ENCODE results near the gene GRIA3.
"Not testable (repeated sequence)": the region's sequence is repeated elsewhere in the genome, so short reads cannot be mapped to it uniquely, and the experiment has no call there.

Gene GRIA3

DNA sequence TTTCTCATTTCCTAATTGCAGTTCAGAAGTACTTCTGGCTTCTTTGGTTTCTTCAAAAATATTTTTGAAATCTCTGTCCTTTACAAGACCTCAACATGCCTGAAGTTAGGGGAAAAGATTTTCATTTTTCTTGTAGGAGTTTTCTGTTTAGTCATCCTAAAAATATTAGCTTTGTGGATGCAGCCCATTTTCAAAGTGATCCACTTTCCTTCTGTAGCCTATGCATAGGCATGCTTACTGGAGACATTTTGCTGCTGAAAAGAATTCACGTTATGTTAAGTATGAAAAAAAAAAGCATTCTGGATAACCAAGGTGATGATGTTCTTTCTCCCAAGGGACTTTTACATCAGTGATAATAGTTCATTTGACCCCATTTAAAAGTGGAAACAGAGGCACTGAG is 303.2 kb downstream of the GRIA3 start:
- H3K4me1 Mint-ChIP-seq (ENCODE audit: low read depth), result no peaks in the 10 kb centered on the region
- no peaks in the 10 kb centered on the region for H3K27me3 Mint-ChIP-seq
- intact Hi-C loops (cut with micrococcal nuclease), result no loop called here
- no peak overlapping the region for H3K27ac Mint-ChIP-seq
- H3K4me3 Mint-ChIP-seq, result no peak overlapping the region
- no peaks in the 10 kb centered on the region for H3K9me3 Mint-ChIP-seq
- H3K36me3 Mint-ChIP-seq (ENCODE audit: low read depth), result no peaks in the 10 kb centered on the region

DNA sequence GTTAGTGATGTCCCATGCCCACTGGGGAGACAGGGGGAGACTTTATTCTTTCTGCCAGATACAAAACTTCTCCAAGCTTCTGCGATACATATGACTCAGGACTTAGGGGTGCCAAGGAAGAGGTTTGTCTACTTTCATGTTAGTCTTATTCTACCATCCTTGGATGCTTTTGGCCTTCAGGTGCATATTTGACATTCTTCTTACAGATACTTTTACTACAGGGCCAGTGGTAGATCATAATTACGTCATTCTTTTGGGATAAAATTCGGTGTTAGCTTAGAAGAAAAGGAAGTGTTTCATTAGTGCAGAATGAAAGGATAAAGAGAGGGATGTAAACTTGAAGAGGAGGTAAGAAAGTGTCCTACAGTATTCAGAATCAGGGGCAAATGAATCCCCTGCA is 303.6 kb downstream of the GRIA3 start:
- Mint-ChIP-seq H3K4me3 (no peak overlapping the region), H3K27me3 (no peaks in the 10 kb centered on the region), H3K4me1 (ENCODE audit: low read depth) (no peaks in the 10 kb centered on the region), H3K9me3 (no peaks in the 10 kb centered on the region), H3K27ac (no peak overlapping the region), H3K36me3 (ENCODE audit: low read depth) (no peaks in the 10 kb centered on the region)
- intact Hi-C loops (cut with micrococcal nuclease), result no loop called here

DNA sequence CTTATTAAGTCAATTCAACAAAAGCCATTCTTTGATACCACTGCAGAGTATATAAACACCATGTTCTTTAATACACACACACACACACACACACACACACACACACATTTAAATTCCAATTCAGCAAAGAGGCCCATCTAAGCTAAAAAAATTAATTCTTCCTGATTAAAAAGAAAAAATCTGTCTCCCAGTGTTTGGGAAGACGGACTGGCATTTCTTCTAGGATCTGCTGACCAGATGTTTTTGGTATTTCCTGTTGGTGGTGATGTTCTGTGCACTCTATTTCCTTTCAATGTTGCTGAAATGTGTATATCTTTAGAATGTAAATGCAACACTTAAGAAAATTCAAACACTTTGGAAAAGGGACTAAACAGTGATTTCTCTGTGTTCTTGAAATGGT is 304.9 kb downstream of the GRIA3 start:
- Mint-ChIP-seq H3K4me1 (ENCODE audit: low read depth) (no peaks in the 10 kb centered on the region), H3K27me3 (no peaks in the 10 kb centered on the region), H3K9me3 (no peaks in the 10 kb centered on the region), H3K36me3 (ENCODE audit: low read depth) (no peaks in the 10 kb centered on the region), H3K27ac (no peak overlapping the region), H3K4me3 (no peak overlapping the region)
- intact Hi-C loops (cut with micrococcal nuclease), result no loop called here

DNA sequence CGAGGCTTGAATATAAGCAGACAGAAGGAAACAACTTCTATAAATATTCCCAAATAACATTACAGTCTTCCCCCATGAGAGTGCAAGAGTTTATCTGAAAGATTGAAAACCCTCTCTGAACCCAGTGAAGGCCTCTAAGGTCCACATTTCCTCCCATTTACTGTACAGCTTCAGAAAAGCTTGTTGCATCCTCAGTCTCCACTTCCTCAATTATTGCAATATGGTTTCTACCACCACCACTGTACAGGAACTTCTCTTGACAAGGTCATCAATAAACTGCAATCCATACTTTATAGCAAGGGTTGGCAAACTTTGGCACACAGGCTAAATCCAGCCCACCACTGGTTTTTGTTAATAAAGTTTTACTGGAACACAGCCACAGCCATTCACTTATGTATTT is 309.8 kb downstream of the GRIA3 start:
- Mint-ChIP-seq H3K9me3 (no peaks in the 10 kb centered on the region), H3K36me3 (ENCODE audit: low read depth) (no peaks in the 10 kb centered on the region), H3K4me3 (no peak overlapping the region), H3K27ac (no peak overlapping the region), H3K4me1 (ENCODE audit: low read depth) (no peaks in the 10 kb centered on the region), H3K27me3 (no peaks in the 10 kb centered on the region)
- intact Hi-C loops (cut with micrococcal nuclease), result no loop called here

DNA sequence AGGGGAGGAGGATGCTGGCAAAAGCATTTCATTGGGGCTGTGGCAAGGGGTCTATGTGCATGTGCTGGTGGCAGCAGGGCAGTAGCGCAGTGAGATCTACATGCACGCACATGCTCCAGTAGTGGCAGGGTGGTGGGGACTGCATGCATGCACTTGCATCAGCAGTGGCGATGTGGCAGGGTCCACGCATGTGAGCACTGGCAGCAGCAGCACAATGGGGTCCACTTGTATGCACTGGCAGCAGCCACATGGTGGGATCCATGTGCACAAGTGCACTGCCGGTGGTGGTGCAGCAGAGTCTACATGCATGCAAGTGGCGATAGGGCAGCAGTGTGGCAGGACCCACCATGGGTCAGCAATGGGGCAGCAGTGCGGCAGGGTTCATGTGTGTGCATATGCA is 315.7 kb downstream of the GRIA3 start:
- H3K9me3 Mint-ChIP-seq, result peaks cover 15% of the 10 kb centered on the region
- H3K36me3 Mint-ChIP-seq (ENCODE audit: low read depth), result no peaks in the 10 kb centered on the region
- H3K27ac Mint-ChIP-seq, result no peak overlapping the region
- intact Hi-C loops (cut with micrococcal nuclease), result no loop called here
- no peak overlapping the region for H3K4me3 Mint-ChIP-seq
- H3K27me3 Mint-ChIP-seq, result no peaks in the 10 kb centered on the region
- no peaks in the 10 kb centered on the region for H3K4me1 Mint-ChIP-seq (ENCODE audit: low read depth)

DNA sequence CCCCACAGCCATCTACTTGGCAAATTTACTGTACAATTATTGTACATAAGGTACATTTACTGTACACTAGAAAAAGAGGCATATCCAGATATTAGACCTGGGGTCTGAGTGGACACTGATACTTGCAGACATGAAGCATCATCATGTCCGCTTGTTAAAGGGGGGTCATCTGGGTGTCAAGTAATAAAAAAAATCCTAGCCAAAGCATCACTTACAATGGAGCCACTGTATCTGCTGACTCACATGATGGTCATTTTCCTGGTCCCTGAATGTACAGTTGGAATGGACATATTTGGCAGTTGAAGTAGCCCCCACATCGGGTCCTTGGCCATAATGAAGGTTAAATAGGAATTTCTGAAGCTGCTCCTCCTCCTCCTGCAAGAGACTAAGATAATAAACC is 320.0 kb downstream of the GRIA3 start:
- no peaks in the 10 kb centered on the region for H3K27me3 Mint-ChIP-seq
- no peaks in the 10 kb centered on the region for H3K4me1 Mint-ChIP-seq (ENCODE audit: low read depth)
- peaks cover 23% of the 10 kb centered on the region for H3K9me3 Mint-ChIP-seq
- no peak overlapping the region for H3K4me3 Mint-ChIP-seq
- H3K36me3 Mint-ChIP-seq (ENCODE audit: low read depth), result no peaks in the 10 kb centered on the region
- intact Hi-C loops (cut with micrococcal nuclease), result no loop called here
- no peak overlapping the region for H3K27ac Mint-ChIP-seq

DNA sequence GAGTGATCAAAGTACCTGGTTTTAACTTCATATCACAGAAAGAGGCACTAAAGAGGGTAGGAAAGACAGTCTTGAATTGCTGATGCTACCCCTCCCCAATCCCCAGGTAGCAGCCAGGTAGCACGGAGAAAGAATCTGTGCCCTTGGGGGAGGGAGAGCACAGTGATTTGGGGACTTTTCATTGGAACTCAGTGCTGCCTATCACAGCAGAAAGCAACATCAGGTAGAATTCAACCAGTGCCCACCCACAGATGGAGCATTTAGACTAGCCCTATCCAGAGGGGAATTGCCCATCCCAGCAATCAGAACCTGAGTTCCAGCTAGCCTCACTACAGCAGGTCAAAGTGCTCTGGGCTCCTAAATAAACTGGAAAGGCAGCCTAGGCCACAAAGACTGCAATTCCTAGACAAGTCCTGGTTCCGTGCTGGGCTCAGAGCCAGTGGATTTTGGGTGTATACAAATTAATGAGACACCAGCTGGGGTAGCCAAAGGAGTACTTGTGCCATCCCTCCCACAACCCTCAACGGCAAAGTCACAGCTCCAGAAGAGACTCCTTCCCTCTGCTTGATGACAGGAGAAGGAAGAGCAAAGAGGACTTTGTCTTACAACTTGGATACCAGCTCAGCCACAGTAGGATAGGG is 320.7 kb downstream of the GRIA3 start:
- intact Hi-C loops (cut with micrococcal nuclease), result no loop called here

DNA sequence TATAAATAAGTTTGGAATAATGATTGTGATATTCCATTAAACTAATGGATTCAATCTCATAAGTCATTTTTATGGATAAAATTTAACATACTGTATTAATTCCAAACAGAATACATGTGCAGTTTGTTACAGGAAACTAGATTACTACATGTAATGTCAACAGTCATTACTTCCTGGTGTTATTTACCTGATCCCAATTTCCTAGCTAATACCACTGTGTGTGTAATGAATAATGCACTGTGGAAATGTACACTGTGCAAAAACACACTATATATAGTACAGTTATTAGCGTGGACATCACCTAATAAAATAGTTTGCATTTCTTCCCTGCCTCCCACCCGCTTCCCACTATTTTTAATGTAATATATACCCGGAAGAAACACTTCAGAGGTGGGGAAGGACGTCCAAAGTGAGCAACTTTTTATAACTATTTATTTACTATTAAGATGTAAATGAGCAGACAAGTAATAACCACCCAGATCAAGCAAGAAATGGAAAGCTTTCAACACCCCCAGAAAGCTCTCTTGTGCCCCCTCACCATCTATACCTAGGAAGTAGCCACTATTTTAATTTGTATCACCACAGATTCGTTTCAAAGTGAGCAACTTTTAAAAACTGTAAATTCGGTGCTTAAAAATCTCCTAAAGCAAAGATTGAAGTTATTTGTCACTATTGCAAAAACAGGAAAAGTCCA is 329.7 kb downstream of the GRIA3 start:
- no peak overlapping the region for H3K27ac Mint-ChIP-seq
- H3K9me3 Mint-ChIP-seq, result peaks cover 29% of the 10 kb centered on the region
- H3K4me3 Mint-ChIP-seq, result no peak overlapping the region
- no peaks in the 10 kb centered on the region for H3K36me3 Mint-ChIP-seq (ENCODE audit: low read depth)
- H3K27me3 Mint-ChIP-seq, result no peaks in the 10 kb centered on the region
- intact Hi-C loops (cut with micrococcal nuclease), result no loop called here
- H3K4me1 Mint-ChIP-seq (ENCODE audit: low read depth), result no peaks in the 10 kb centered on the region

More for the DNA sequence above, 320.7 kb downstream of the GRIA3 start:
- Mint-ChIP-seq H3K9me3 (peaks cover 23% of the 10 kb centered on the region), H3K36me3 (ENCODE audit: low read depth) (no peaks in the 10 kb centered on the region), H3K4me1 (ENCODE audit: low read depth) (no peaks in the 10 kb centered on the region), H3K4me3 (no peak overlapping the region), H3K27ac (no peak overlapping the region), H3K27me3 (no peaks in the 10 kb centered on the region)

DNA sequence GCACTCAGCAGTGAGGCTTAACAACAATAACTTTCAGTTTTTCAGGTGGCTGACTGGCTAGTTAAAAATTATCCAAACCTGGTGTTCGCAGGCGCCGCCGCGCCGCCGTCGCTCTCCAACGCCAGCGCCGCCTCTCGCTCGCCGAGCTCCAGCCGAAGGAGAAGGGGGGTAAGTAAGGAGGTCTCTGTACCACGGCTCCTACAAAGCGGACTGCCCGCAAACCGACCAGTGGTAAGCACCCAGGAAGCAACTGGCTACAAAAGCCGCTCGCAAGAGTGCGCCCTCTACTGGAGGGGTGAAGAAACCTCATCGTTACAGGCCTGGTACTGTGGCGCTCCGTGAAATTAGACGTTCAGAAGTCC is 330.2 kb downstream of the GRIA3 start:
- intact Hi-C loops (cut with micrococcal nuclease); H3K4me3 Mint-ChIP-seq; H3K27me3 Mint-ChIP-seq; H3K36me3 Mint-ChIP-seq (ENCODE audit: low read depth); H3K4me1 Mint-ChIP-seq (ENCODE audit: low read depth); H3K27ac Mint-ChIP-seq: not testable (repeated sequence)
- H3K9me3 Mint-ChIP-seq, result peaks cover 29% of the 10 kb centered on the region

DNA sequence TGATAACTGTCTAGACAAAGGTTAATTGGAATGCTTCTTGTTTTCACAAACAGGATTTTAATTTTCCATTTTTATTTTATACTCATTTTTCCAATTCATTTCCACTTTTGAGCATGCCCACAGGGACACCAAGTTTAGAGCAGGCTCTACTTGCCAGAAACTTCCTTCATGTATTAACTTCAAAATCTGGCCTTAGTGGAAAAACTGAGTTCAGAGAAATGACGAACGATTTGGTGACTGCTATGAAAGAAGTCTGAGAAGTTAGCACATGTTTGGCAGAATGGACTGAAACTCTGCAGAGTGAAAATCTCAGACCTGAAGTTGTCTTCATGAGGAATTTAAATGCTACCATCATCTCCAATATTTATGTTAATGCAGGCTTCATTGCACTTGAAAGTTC is 334.7 kb downstream of the GRIA3 start:
- peaks cover 37% of the 10 kb centered on the region for H3K9me3 Mint-ChIP-seq
- H3K36me3 Mint-ChIP-seq (ENCODE audit: low read depth), result no peaks in the 10 kb centered on the region
- intact Hi-C loops (cut with micrococcal nuclease), result no loop called here
- no peaks in the 10 kb centered on the region for H3K27me3 Mint-ChIP-seq
- H3K4me1 Mint-ChIP-seq (ENCODE audit: low read depth), result no peaks in the 10 kb centered on the region
- H3K4me3 Mint-ChIP-seq, result no peak overlapping the region
- H3K27ac Mint-ChIP-seq, result no peak overlapping the region

DNA sequence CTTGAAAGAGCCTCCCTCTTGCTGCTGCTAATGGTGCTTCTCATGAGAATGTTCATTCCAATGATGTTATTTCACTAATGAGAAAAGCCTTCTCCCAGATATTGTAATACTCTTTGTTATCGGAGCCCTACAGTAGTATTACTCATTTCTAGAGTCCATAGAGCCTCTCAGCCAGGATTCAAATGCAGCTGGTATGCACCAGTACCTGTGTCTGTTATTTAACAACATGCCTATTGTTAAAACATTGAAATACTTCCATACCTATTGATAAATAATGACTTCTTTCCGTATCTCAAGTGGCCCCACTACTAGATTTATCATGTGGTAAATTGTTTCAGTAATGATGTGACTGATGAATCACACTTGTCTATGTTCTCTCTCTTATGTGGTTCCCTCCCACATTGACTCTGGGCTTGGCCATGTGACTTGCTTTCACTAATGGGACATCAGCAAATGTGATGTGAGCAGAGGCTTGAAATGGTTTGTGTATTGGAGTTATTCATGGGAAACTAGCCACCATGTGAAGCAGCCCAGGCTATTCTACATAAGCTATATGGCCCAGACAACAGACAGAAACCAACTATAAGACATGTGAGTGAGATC is 341.1 kb downstream of the GRIA3 start:
- intact Hi-C loops (cut with micrococcal nuclease), result no loop called here
- no peaks in the 10 kb centered on the region for H3K27me3 Mint-ChIP-seq
- no peak overlapping the region for H3K4me3 Mint-ChIP-seq
- no peaks in the 10 kb centered on the region for H3K4me1 Mint-ChIP-seq (ENCODE audit: low read depth)
- H3K36me3 Mint-ChIP-seq (ENCODE audit: low read depth), result no peaks in the 10 kb centered on the region
- no peak overlapping the region for H3K27ac Mint-ChIP-seq
- H3K9me3 Mint-ChIP-seq, result peaks cover 9% of the 10 kb centered on the region

DNA sequence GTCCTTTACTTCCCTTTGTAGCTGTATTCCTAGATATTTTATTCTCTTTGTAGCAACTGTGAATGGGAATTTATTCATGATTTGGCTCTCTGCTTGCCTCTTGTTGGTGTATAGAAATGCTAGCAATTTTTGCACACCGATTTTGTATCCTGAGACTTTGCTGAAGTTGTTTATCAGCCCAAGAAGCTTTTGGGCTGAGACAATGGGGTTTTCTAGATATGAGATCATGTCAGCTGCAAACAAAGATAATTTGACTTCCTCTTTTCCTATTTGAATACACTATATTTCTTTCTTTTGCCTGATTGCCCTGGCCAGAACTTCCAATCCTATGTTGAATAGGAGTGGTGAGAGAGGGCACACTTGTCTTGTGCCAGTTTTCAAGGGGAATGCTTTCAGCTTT is 346.6 kb downstream of the GRIA3 start:
- H3K4me3 Mint-ChIP-seq, result not testable (repeated sequence)

More for the DNA sequence above, 346.6 kb downstream of the GRIA3 start:
- H3K36me3 Mint-ChIP-seq (ENCODE audit: low read depth); H3K27ac Mint-ChIP-seq; intact Hi-C loops (cut with micrococcal nuclease); H3K27me3 Mint-ChIP-seq; H3K4me1 Mint-ChIP-seq (ENCODE audit: low read depth): not testable (repeated sequence)
- H3K9me3 Mint-ChIP-seq, result peaks cover 23% of the 10 kb centered on the region

Data from dendritic cell treated with granulocyte-macrophage colony-stimulating factor and Interleukin-4, amounts not matched to agents 40 ng/mL and 50 ng/mL, for 4 days (primary cell).